Loucy (cell line): ENCODE data around the gene YIPF5.

Experiments used
- H2AFZ ChIP-seq: fragments of 200-600 bp; sonication (generic); 2 replicates; pipeline ENCODE4 v1.6.0; 2016; ENCODE audit warnings: antibody characterized with exemption, mild to moderate bottlenecking, low read length, moderate library complexity
- H3F3A ChIP-seq: fragments of 200-600 bp; 2 replicates; pipeline ENCODE4 v1.6.0; 2016; ENCODE audit warnings: antibody characterized with exemption, low read depth, mild to moderate bottlenecking
- H3K27me3 ChIP-seq: fragments of 200-600 bp; sonication (generic); 2 replicates; pipeline ENCODE4 v1.6.1; 2014; ENCODE audit warnings: low read length, mild to moderate bottlenecking; ENCODE audit not compliant: insufficient read depth, poor library complexity, severe bottlenecking
- H3K36me3 ChIP-seq: fragments of 200-600 bp; sonication (generic); 2 replicates; pipeline ENCODE4 v1.6.1; 2016; ENCODE audit warnings: low read length; ENCODE audit not compliant: insufficient read depth
- H3K4me1 ChIP-seq: fragments of 200-600 bp; sonication (generic); 2 replicates; pipeline ENCODE4 v1.5.1; 2014; ENCODE audit warnings: low read length, mild to moderate bottlenecking; ENCODE audit not compliant: insufficient read depth, poor library complexity, severe bottlenecking
- H3K4me2 ChIP-seq: fragments of 200-600 bp; sonication (generic); 2 replicates; pipeline ENCODE4 v1.6.0; 2014; ENCODE audit warnings: antibody characterized with exemption, low read length, low read depth, mild to moderate bottlenecking; ENCODE audit not compliant: poor library complexity, severe bottlenecking
- H3K4me3 ChIP-seq: fragments of 200-600 bp; sonication (generic); 2 replicates; pipeline ENCODE4 v1.5.1; 2014; ENCODE audit warnings: low read length, mild to moderate bottlenecking, mixed read lengths; ENCODE audit not compliant: poor library complexity, severe bottlenecking
- H3K79me2 ChIP-seq: fragments of 200-600 bp; sonication (generic); 2 replicates; pipeline ENCODE4 v1.6.1; 2014; ENCODE audit warnings: low read length; ENCODE audit not compliant: insufficient read depth
- H3K9ac ChIP-seq: fragments of 200-600 bp; sonication (generic); 2 replicates; pipeline ENCODE4 v1.6.0; 2014; ENCODE audit warnings: mild to moderate bottlenecking, low read depth, low read length, moderate library complexity; ENCODE audit not compliant: poor library complexity, severe bottlenecking
- H3K9me2 ChIP-seq: fragments of 200-600 bp; sonication (generic); replicated peaks from 2 replicates; pipeline ENCODE4 v1.6.1; 2016; ENCODE audit warnings: low read depth, low read length, mixed read lengths
- H3K9me3 ChIP-seq: fragments of 200-600 bp; sonication (generic); 2 replicates; pipeline ENCODE4 v1.6.1; 2014; ENCODE audit warnings: mild to moderate bottlenecking, antibody characterized with exemption, low read length, low read depth; ENCODE audit not compliant: insufficient read depth
- H4K20me1 ChIP-seq: fragments of 200-600 bp; sonication (generic); 2 replicates; pipeline ENCODE4 v1.6.0; 2014; ENCODE audit warnings: antibody characterized with exemption, low read length, mild to moderate bottlenecking; ENCODE audit not compliant: insufficient read depth, poor library complexity, severe bottlenecking
- EZH2phosphoT487 ChIP-seq: fragments of 200-600 bp; IDR thresholded peaks from 2 replicates; pipeline ENCODE4 v1.6.1; 2018; ENCODE audit warnings: antibody characterized with exemption, mild to moderate bottlenecking, moderate library complexity, borderline replicate concordance
- TF ChIP-seq, protein P1 (sequence below): fragments of 200-600 bp; sonication (generic); conservative IDR thresholded peaks from 2 replicates; pipeline ENCODE4 v1.5.1; 2014; ENCODE audit warnings: mild to moderate bottlenecking, antibody characterized with exemption, low read length

Gene YIPF5

DNA sequence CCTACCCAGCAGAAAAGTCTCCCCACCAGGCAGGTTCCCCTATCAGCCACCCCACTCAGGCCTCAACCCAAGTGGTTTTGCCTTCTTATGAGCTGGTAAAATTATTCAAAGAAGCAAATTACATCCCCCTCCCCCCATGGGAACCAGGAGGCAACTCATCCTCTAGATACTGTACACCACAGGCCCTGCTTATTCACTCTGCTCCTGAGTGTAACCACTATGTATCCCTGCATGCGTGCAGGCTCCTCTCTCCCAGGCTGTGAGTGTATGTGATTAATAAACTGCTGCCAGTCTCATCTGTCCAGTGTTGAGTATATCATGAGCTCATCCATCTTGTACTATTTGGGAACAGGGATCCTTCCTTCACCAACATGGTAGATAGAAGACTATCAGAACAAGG is 8.8 kb upstream of the YIPF5 start:
- no peaks in the 10 kb centered on the region for H4K20me1 ChIP-seq
- no peaks in the 10 kb centered on the region for H3K27me3 ChIP-seq
- H2AFZ ChIP-seq = no peak overlapping the region
- no peaks in the 10 kb centered on the region for H3K9me3 ChIP-seq
- no peaks in the 10 kb centered on the region for H3F3A ChIP-seq
- no peaks in the 10 kb centered on the region for H3K9me2 ChIP-seq
- no peaks in the 10 kb centered on the region for H3K79me2 ChIP-seq
- TF ChIP-seq EZH2phosphoT487 = no peak
- TF ChIP-seq, protein P1, sequence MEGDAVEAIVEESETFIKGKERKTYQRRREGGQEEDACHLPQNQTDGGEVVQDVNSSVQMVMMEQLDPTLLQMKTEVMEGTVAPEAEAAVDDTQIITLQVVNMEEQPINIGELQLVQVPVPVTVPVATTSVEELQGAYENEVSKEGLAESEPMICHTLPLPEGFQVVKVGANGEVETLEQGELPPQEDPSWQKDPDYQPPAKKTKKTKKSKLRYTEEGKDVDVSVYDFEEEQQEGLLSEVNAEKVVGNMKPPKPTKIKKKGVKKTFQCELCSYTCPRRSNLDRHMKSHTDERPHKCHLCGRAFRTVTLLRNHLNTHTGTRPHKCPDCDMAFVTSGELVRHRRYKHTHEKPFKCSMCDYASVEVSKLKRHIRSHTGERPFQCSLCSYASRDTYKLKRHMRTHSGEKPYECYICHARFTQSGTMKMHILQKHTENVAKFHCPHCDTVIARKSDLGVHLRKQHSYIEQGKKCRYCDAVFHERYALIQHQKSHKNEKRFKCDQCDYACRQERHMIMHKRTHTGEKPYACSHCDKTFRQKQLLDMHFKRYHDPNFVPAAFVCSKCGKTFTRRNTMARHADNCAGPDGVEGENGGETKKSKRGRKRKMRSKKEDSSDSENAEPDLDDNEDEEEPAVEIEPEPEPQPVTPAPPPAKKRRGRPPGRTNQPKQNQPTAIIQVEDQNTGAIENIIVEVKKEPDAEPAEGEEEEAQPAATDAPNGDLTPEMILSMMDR = no peak
- peaks cover 6% of the 10 kb centered on the region for H3K4me1 ChIP-seq
- H3K9ac ChIP-seq = no peak overlapping the region
- no peak overlapping the region for H3K4me3 ChIP-seq
- no peaks in the 10 kb centered on the region for H3K36me3 ChIP-seq
- H3K4me2 ChIP-seq = no peak overlapping the region

DNA sequence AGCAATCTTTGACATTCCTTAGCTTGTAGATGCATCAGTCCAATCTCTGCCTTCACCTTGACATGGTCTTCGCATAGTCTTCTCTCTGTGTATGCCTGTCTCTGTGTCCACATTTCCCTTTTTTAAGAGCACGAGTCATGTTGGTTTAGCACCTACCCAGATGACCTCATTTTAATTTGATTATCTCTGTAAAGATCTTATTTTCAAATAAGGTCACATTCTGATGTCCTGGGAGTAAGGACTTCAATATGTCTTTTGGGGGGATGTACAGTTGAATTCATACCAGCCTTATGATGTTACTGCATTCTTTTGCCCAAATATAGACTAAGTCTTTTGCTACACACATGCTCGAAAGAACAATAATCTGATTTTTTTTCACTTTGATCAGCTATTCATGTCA is 7.1 kb upstream of the YIPF5 start:
- Histone ChIP-seq H4K20me1 (no peaks in the 10 kb centered on the region), H3F3A (no peaks in the 10 kb centered on the region), H3K4me2 (no peak overlapping the region), H3K4me3 (no peak overlapping the region), H3K9me3 (no peaks in the 10 kb centered on the region), H3K4me1 (peaks cover 6% of the 10 kb centered on the region), H3K9ac (no peak overlapping the region), H2AFZ (no peak overlapping the region), H3K9me2 (no peaks in the 10 kb centered on the region), H3K27me3 (no peaks in the 10 kb centered on the region), H3K36me3 (no peaks in the 10 kb centered on the region), H3K79me2 (no peaks in the 10 kb centered on the region)
- TF ChIP-seq, protein P1 = no peak
- TF ChIP-seq EZH2phosphoT487 = no peak

DNA sequence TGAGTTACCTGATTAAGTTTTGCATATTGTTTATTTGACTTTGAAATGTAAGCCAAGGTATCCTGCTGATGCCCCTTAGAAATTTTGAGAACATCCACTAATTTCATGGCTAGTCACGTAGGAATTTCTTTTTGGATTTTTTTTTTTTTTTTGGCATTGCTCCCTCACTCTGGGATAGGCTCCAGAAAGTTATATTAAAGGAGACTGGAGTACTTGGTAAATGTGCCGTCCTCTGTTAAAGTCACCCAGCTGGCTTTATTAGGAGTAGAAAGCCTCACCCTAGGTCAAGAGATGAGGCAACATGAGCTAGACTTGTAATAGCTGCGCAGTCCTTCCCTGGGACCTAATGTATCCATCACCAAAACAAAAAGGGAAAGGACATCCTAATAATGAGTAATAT is 3.3 kb upstream of the YIPF5 start:
- no peaks in the 10 kb centered on the region for H3K27me3 ChIP-seq
- TF ChIP-seq EZH2phosphoT487 = no peak
- TF ChIP-seq, protein P1 = no peak
- peaks cover 9% of the 10 kb centered on the region for H4K20me1 ChIP-seq
- H3K9me2 ChIP-seq = no peaks in the 10 kb centered on the region
- H2AFZ ChIP-seq = no peak overlapping the region
- H3K9me3 ChIP-seq = no peaks in the 10 kb centered on the region
- no peak overlapping the region for H3K4me2 ChIP-seq
- peaks cover 16% of the 10 kb centered on the region for H3K79me2 ChIP-seq
- no peaks in the 10 kb centered on the region for H3F3A ChIP-seq
- no peaks in the 10 kb centered on the region for H3K36me3 ChIP-seq
- H3K4me1 ChIP-seq = peaks cover 24% of the 10 kb centered on the region
- H3K4me3 ChIP-seq = no peak overlapping the region
- H3K9ac ChIP-seq = no peak overlapping the region
